Measurements from ENCODE around the gene NIP7. TPM values are rescaled to one million over a fixed set of nuclear protein-coding genes. Genes with fewer than 3 reads are reported as not detected.

NIP7 gene
- total RNA-seq, 2 donors from 2014 or later: 28.5 to 29.7 TPM

Other genes with a start within 250 kb of the NIP7 start
- 1 to 10 TPM; 3.0 to 3.5 TPM for gene HAS3, start 234.1 kb upstream of the NIP7 start, total RNA-seq
- 10 to 100 TPM; 66.1 to 68.5 TPM for gene CHTF8, start 207.2 kb upstream of the NIP7 start, total RNA-seq
- 10 to 100 TPM; 29.4 to 47.2 TPM for gene UTP4, start 207.1 kb upstream of the NIP7 start, total RNA-seq
- gene SNTB2, start 152.6 kb upstream of the NIP7 start, total RNA-seq: 10 to 100 TPM; 15.5 to 17.9 TPM
- 10 to 100 TPM; 43.8 to 53.7 TPM for gene VPS4A, start 28.4 kb upstream of the NIP7 start, total RNA-seq
- 1 to 10 TPM; 4.1 to 4.3 TPM for gene PDF, start 9.2 kb upstream of the NIP7 start, total RNA-seq
- 10 to 100 TPM; 21.7 to 22.8 TPM for gene COG8, start 208 bp upstream of the NIP7 start, total RNA-seq
- gene TMED6, start 12.0 kb downstream of the NIP7 start, total RNA-seq: under 1 TPM in 1 of 2 donors, not detected in 1; 0.75 TPM
- 10 to 100 TPM; 29.6 to 30.6 TPM for gene TERF2, start 46.2 kb downstream of the NIP7 start, total RNA-seq
- 10 to 100 TPM; 32.8 to 42.4 TPM for gene CYB5B, start 84.8 kb downstream of the NIP7 start, total RNA-seq
- gene NFAT5, start 226.2 kb downstream of the NIP7 start, total RNA-seq: 10 to 100 TPM; 35.6 to 43.3 TPM

Measured in T-helper 17 cell (primary cell).